CD14-positive monocyte (primary cell): ENCODE measurements around the gene HMX1. TPM values are rescaled to one million over a fixed set of nuclear protein-coding genes. Genes with fewer than 3 reads are reported as not detected.

Source experiments
- DNase-seq, 3 donors: peaks; one replicate each; pipeline ENCODE4 v3.0.0-alpha.2; 2011 to 2022
- H2AFZ ChIP-seq: 2 replicates; pipeline ENCODE4 v1.6.0; 2012; ENCODE audit warnings: mild to moderate bottlenecking, low read depth, low read length, inconsistent platforms; ENCODE audit not compliant: insufficient read depth, poor library complexity, severe bottlenecking
- H3K27ac ChIP-seq, 2 donors: 1 replicate in 1 of 2; 2 replicates in 1 of 2; pipeline ENCODE4 v1.5.1; 2012 to 2013; ENCODE audit warnings: low read length in 2 of 2, control low read depth in 1 of 2, inconsistent platforms in 1 of 2, low read depth in 1 of 2, mild to moderate bottlenecking in 1 of 2
- H3K27me3 ChIP-seq, 2 donors: one replicate each; pipeline versions ENCODE4 v1.6.0 to v1.6.1; 2011 to 2013; ENCODE audit warnings: low read length in 2 of 2; ENCODE audit not compliant: control insufficient read depth in 2 of 2, insufficient read depth in 2 of 2
- H3K36me3 ChIP-seq, 2 donors: replicated peaks in 1 of 2; 1 replicate in 1 of 2; 2 replicates in 1 of 2; pipeline versions ENCODE4 v1.5.1 to v1.6.1; 2012 to 2013; ENCODE audit warnings: low read length in 2 of 2, control low read depth in 1 of 2, inconsistent platforms in 1 of 2, mild to moderate bottlenecking in 1 of 2; ENCODE audit not compliant: insufficient read depth in 2 of 2, control insufficient read depth in 1 of 2
- H3K4me1 ChIP-seq, 2 donors: 1 replicate in 1 of 2; 2 replicates in 1 of 2; pipeline versions ENCODE4 v1.5.1 to v1.6.1; 2012 to 2013; ENCODE audit warnings: low read length in 2 of 2, control low read depth in 1 of 2, inconsistent platforms in 1 of 2, mild to moderate bottlenecking in 1 of 2, moderate library complexity in 1 of 2; ENCODE audit not compliant: insufficient read depth in 2 of 2, control insufficient read depth in 1 of 2
- H3K4me2 ChIP-seq: replicated peaks from 2 replicates; pipeline ENCODE3; 2012; ENCODE audit warnings: low read length, moderate library complexity, mild to moderate bottlenecking; ENCODE audit not compliant: poor library complexity, severe bottlenecking; ENCODE audit errors: extremely low read depth
- H3K4me3 ChIP-seq, 3 experiments: fragments of 200-600 bp in 1 of 3; sonication (generic) in 1 of 3; replicated peaks in 1 of 3; 1 replicate in 2 of 3; 2 replicates in 1 of 3; pipeline ENCODE4 v1.5.1; 2011 to 2013; ENCODE audit warnings: low read length in 3 of 3, mild to moderate bottlenecking in 3 of 3, control low read depth in 2 of 3, low read depth in 2 of 3, inconsistent platforms in 1 of 3, moderate library complexity in 1 of 3
- H3K79me2 ChIP-seq: 2 replicates; pipeline ENCODE4 v1.6.0; 2012; ENCODE audit warnings: mild to moderate bottlenecking, control low read depth, inconsistent platforms, low read length, moderate library complexity; ENCODE audit not compliant: insufficient read depth
- H3K9ac ChIP-seq: 2 replicates; pipeline ENCODE4 v1.6.0; 2017; ENCODE audit warnings: low read length, mild to moderate bottlenecking; ENCODE audit not compliant: insufficient read depth, poor library complexity, severe bottlenecking
- H3K9me3 ChIP-seq, 2 donors: replicated peaks in 1 of 2; 1 replicate in 1 of 2; 2 replicates in 1 of 2; pipeline versions ENCODE4 v1.5.1 to v1.6.1; 2012 to 2013; ENCODE audit warnings: low read length in 2 of 2, control low read depth in 1 of 2; ENCODE audit not compliant: control insufficient read depth in 1 of 2, insufficient read depth in 1 of 2
- H4K20me1 ChIP-seq: 2 replicates; pipeline ENCODE4 v1.6.0; 2012; ENCODE audit warnings: mild to moderate bottlenecking, low read length, control low read depth, moderate library complexity; ENCODE audit not compliant: insufficient read depth
- H3K27ac Mint-ChIP-seq, 7 donors: one replicate each; pipeline ENCODE4 v1.8.0; 2020; ENCODE audit warnings: mild to moderate bottlenecking in 7 of 7, mixed read lengths in 7 of 7, moderate library complexity in 6 of 7, inconsistent platforms in 2 of 7
- H3K27me3 Mint-ChIP-seq, 3 donors: one replicate each; pipeline ENCODE4 v1.8.0; 2021 to 2022; ENCODE audit warnings: low read depth in 3 of 3, mild to moderate bottlenecking in 3 of 3, mixed read lengths in 3 of 3, moderate library complexity in 3 of 3, inconsistent platforms in 1 of 3
- H3K36me3 Mint-ChIP-seq, 2 donors: one replicate each; pipeline ENCODE4 v1.8.0; 2020; ENCODE audit warnings: mixed read lengths in 2 of 2, inconsistent platforms in 1 of 2, mild to moderate bottlenecking in 1 of 2
- H3K4me1 Mint-ChIP-seq: one replicate; pipeline ENCODE4 v1.8.0; 2020; ENCODE audit warnings: mild to moderate bottlenecking, mixed read lengths
- H3K4me3 Mint-ChIP-seq, 2 donors: one replicate each; pipeline ENCODE4 v1.8.0; 2020; ENCODE audit warnings: mild to moderate bottlenecking in 2 of 2, mixed read lengths in 2 of 2, moderate library complexity in 1 of 2
- H3K9me3 Mint-ChIP-seq, 7 donors: one replicate each; pipeline ENCODE4 v1.8.0; 2020 to 2022; ENCODE audit warnings: mixed read lengths in 7 of 7, mild to moderate bottlenecking in 6 of 7, moderate library complexity in 6 of 7, inconsistent platforms in 2 of 7
- CTCF ChIP-seq: fragments of 200-600 bp; IDR thresholded peaks from one replicate; pipeline ENCODE4 v1.8.0; 2022; ENCODE audit warnings: antibody characterized with exemption, mild to moderate bottlenecking
- WGBS: methylation state at CpG from one replicate; pipeline ENCODE4 v1.1.5; 2013; ENCODE audit warnings: missing lambda C conversion rate; ENCODE audit not compliant: insufficient coverage; 5-methylcytosine and 5-hydroxymethylcytosine counted together
- intact Hi-C, 2 donors: fragments of 100-400 bp; cut with micrococcal nuclease; formaldehyde crosslinking; loops; one replicate each; pipeline versions ENCODE4 v1.15.0 to v1.15.1; 2023
- polyA plus RNA-seq, 3 donors: library from polyadenylated mRNA; depleted of rRNA in 1 of 3; unstranded in 2 of 3; stranded (reverse) in 1 of 3; fragments of 300-500 nt in 2 of 3; fragments of >200 nt in 1 of 3; fragmentation: Illumina TruSeq in 2 of 3; gene quantifications; 1 replicate in 2 of 3; 2 replicates in 1 of 3; pipeline ENCODE4 v1.2.3, GENCODE V29; 2012 to 2021

Gene HMX1
- polyA plus RNA-seq, 3 donors = not detected

GRCh38 chr4:8831221-8832112 is 40.2 kb downstream of the HMX1 start:
- no peaks in the 10 kb centered on the region for H3K27me3 ChIP-seq
- peaks cover 1 to 18% (median 16%) of the 10 kb centered on the region in 3 donors for H3K27me3 Mint-ChIP-seq

More at GRCh38 chr4:8831221-8832112, 40.2 kb downstream of the HMX1 start:
- intact Hi-C loops = no loop called here
- H3K4me1 ChIP-seq = no peaks in the 10 kb centered on the region
- H3K4me3 ChIP-seq = no peak overlapping the region
- 83% methylated on average over 4 of the region's 13 CpGs for WGBS
- Mint-ChIP-seq H3K4me3 (no peak overlapping the region), H3K9me3 (peaks cover 0 to 13% (median 3%) of the 10 kb centered on the region in 7 donors), H3K4me1 (no peaks in the 10 kb centered on the region), H3K36me3 (no peaks in the 10 kb centered on the region), H3K27ac (no peak overlapping the region)
- H3K27ac ChIP-seq = no peak overlapping the region
- no peak overlapping the region for H3K9ac ChIP-seq
- no peaks in the 10 kb centered on the region for H3K9me3 ChIP-seq
- H2AFZ ChIP-seq = no peak overlapping the region
- H3K36me3 ChIP-seq = no peaks in the 10 kb centered on the region
- no peak for DNase-seq
- TF ChIP-seq CTCF = no peak
- no peaks in the 10 kb centered on the region for H4K20me1 ChIP-seq
- no peak overlapping the region for H3K4me2 ChIP-seq
- H3K79me2 ChIP-seq = no peaks in the 10 kb centered on the region
